Measurements from ENCODE around the gene RDH13. TPM values are rescaled to one million over a fixed set of nuclear protein-coding genes. Genes with fewer than 3 reads are reported as not detected.

Gene RDH13
- total RNA-seq, 1 donor from 2014 or later = 13.5 TPM

DNA sequence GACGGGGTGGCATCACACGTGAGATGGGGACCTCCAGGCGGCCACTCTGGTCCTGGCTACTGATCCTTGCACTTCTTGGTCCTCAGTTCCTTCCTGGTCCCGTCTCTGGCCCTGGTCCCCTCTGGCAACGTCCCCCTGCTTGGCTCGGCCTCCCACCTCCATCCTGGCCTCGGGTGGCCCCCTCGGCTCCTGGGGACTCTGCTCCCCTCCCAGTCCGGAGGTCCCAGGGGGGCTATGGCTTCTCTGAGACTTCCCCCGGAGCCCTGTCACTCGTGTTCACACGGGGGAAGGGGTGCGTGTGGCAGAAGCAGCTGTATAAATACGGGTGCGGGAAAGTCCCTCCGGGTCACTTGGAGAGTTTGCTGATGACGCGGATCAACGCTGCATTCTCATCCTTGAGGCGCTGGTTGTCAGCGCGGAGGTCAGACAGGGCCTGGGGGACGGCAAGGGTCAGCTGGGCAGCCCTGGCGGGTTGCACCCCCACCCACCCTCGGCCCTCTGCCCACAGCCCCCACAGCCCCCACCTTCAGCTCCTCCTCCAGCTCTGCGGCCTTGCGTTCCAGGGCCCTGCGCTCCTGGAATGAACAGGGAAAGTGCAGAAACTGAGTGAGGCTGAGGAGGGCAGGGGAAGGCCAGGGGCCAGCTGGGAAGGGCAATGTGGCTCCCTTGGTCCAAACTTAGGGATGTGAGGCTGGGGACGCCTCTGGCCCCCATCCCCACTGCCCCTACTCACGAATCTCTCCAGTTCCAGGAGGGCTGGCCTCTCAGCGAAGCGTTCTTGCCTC lies 28.4 kb upstream of the RDH13 start:
- Mint-ChIP-seq H3K36me3 (ENCODE audit: low read depth, unreplicated experiment) (peaks cover 24% of the 10 kb centered on the region), H3K4me3 (ENCODE audit: unreplicated experiment) (no peak overlapping the region), H3K4me1 (ENCODE audit: unreplicated experiment) (peaks cover 23% of the 10 kb centered on the region), H3K27me3 (ENCODE audit: unreplicated experiment) (peaks cover 24% of the 10 kb centered on the region), H3K27ac (ENCODE audit: unreplicated experiment) (no peak overlapping the region), H3K9me3 (ENCODE audit: unreplicated experiment) (no peaks in the 10 kb centered on the region)
- no peak for DNase-seq (ENCODE audit: low spot score)
- TF ChIP-seq CTCF (IDR thresholded peaks at IDR 0.05; ENCODE audit: unreplicated experiment) = no peak

- Mint-ChIP-seq H3K4me1 (ENCODE audit: unreplicated experiment) (peaks cover 26% of the 10 kb centered on the region), H3K27me3 (ENCODE audit: unreplicated experiment) (peaks cover 25% of the 10 kb centered on the region), H3K27ac (ENCODE audit: unreplicated experiment) (no peak overlapping the region), H3K4me3 (ENCODE audit: unreplicated experiment) (no peak overlapping the region), H3K9me3 (ENCODE audit: unreplicated experiment) (no peaks in the 10 kb centered on the region), H3K36me3 (ENCODE audit: low read depth, unreplicated experiment) (peaks cover 24% of the 10 kb centered on the region)
- no peak for TF ChIP-seq CTCF (IDR thresholded peaks at IDR 0.05; ENCODE audit: unreplicated experiment)
- DNase-seq (ENCODE audit: low spot score) = no peak
Measured at GRCh38 chr19:55090564-55090963, 27.6 kb upstream of the RDH13 start.

- H3K4me3 Mint-ChIP-seq (ENCODE audit: unreplicated experiment) = peak overlapping the region; percentile 61
- peaks cover 20% of the 10 kb centered on the region for H3K36me3 Mint-ChIP-seq (ENCODE audit: low read depth, unreplicated experiment)
- H3K27me3 Mint-ChIP-seq (ENCODE audit: unreplicated experiment) = peaks cover 29% of the 10 kb centered on the region
- no peak for TF ChIP-seq CTCF (IDR thresholded peaks at IDR 0.05; ENCODE audit: unreplicated experiment)
- DNase-seq (ENCODE audit: low spot score) = no peak
- H3K9me3 Mint-ChIP-seq (ENCODE audit: unreplicated experiment) = no peaks in the 10 kb centered on the region
- H3K4me1 Mint-ChIP-seq (ENCODE audit: unreplicated experiment) = peaks cover 24% of the 10 kb centered on the region
- peak overlapping the region; percentile 15 for H3K27ac Mint-ChIP-seq (ENCODE audit: unreplicated experiment)
Measured at GRCh38 chr19:55089342-55089944, 26.5 kb upstream of the RDH13 start.

DNA sequence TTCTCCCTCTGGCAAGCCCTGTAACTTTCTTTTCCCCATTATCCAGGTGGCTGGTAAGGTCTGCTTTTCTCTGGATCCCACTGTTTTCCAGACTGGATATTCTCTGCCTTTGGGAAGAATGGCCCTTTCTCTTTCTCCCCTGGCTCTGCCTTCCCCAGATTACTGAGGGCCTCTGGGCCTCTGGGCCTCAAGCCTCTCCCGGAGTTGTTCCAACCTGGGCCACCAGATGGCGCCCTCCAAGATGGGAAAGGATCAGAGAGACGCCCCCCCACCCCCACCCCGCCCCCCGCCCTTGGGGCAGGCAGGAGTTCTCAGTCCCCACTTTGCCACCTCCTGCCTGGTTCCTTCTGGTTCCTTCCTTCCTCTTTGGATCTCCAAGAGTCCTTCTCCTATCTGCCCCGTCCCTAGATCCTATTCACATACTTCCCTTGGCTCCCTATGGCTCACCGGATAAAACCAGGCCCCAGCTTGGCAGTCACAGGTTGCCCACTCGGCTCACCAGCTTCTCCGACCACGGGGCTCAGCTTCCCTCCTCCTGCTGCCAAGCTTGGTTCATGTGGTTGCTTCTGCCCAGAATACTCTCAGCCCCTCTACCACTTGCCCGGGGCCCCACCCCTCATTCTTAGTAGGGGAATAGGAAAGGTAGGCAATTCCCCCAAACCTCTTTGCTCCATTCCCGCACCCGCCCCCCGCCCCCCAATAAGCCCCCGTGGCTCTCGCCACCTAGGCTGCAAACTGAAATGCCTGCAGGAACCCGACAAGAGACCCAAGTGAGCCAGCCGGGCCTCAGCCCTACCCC lies 25.8 kb upstream of the RDH13 start:
- peaks cover 24% of the 10 kb centered on the region for H3K36me3 Mint-ChIP-seq (ENCODE audit: low read depth, unreplicated experiment)
- peak overlapping the region; percentile 93 for H3K4me3 Mint-ChIP-seq (ENCODE audit: unreplicated experiment)
- peak overlapping the region; percentile 80 for H3K27ac Mint-ChIP-seq (ENCODE audit: unreplicated experiment)
- TF ChIP-seq CTCF (IDR thresholded peaks at IDR 0.05; ENCODE audit: unreplicated experiment) = peak; percentile 86
- H3K4me1 Mint-ChIP-seq (ENCODE audit: unreplicated experiment) = peaks cover 24% of the 10 kb centered on the region
- DNase-seq (ENCODE audit: low spot score) = peak; percentile 92
- no peaks in the 10 kb centered on the region for H3K9me3 Mint-ChIP-seq (ENCODE audit: unreplicated experiment)
- peaks cover 33% of the 10 kb centered on the region for H3K27me3 Mint-ChIP-seq (ENCODE audit: unreplicated experiment)
